Measurements from ENCODE around the gene PID1. TPM values are rescaled to one million over a fixed set of nuclear protein-coding genes. Genes with fewer than 3 reads are reported as not detected.

The PID1 gene
- total RNA-seq, 1 experiment from 2014 or later: 0.15 TPM

GRCh38 chr2:229098801-229099200 lies 172.3 kb downstream of the PID1 start:
- Histone ChIP-seq H3K4me3 (replicated peaks in 1 of 2; ENCODE audit: low read depth in 1 of 2, low read length in 2 of 2) (no peak overlapping the region), H3K4me2 (ENCODE audit: low read length) (no peak overlapping the region), H3K79me2 (ENCODE audit: insufficient read depth, low read length) (no peaks in the 10 kb centered on the region), H3K9me3 (ENCODE audit: control insufficient read depth in 1 of 2, insufficient read depth in 1 of 2, low read depth in 1 of 2, low read length in 2 of 2) (no peaks in the 10 kb centered on the region), H4K20me1 (ENCODE audit: insufficient read depth) (no peaks in the 10 kb centered on the region), H3K36me3 (ENCODE audit: control insufficient read depth in 1 of 2, insufficient read depth in 2 of 2, low read length in 2 of 2) (no peaks in the 10 kb centered on the region), H2AFZ (ENCODE audit: low read depth, low read length, poor library complexity, severe bottlenecking) (no peak overlapping the region), H3K4me1 (ENCODE audit: control insufficient read depth in 1 of 2, insufficient read depth in 2 of 2, low read length in 2 of 2) (no peaks in the 10 kb centered on the region), H3K27ac (ENCODE audit: low read depth, low read length) (no peak overlapping the region), H3K27me3 (ENCODE audit: insufficient read depth, low read length) (no peaks in the 10 kb centered on the region), H3K9me2 (ENCODE audit: insufficient read depth) (no peaks in the 10 kb centered on the region), H3K9ac (ENCODE audit: low read length) (no peak overlapping the region)
- CTCF ChIA-PET: no interaction called here
- RAD21 ChIA-PET (ENCODE audit: low non-redundant PET in 1 of 2, low total read pairs in 2 of 2, uncharacterized antibody in 2 of 2, unreplicated experiment in 2 of 2): no interaction called here
- DNase-seq (ENCODE audit: low read depth, low spot score) (no peak), ATAC-seq (no peak)
- BruUV-seq (replicated peaks): no TSS peak
- intact Hi-C loops (cut with micrococcal nuclease): no loop called here
- POLR2A ChIA-PET: no interaction called here
- TF ChIP-seq SP1 (IDR thresholded peaks at IDR 0.05; ENCODE audit: low read depth) (no peak), TCF7L2 (IDR thresholded peaks at IDR 0.05; ENCODE audit: borderline replicate concordance, extremely low read depth, insufficient read depth, insufficient read length) (no peak), ATF3 (IDR thresholded peaks at IDR 0.05) (no peak), MAX (IDR thresholded peaks at IDR 0.05) (no peak), JUND (IDR thresholded peaks at IDR 0.05) (no peak)

GRCh38 chr2:229096409-229097066 lies 174.5 kb downstream of the PID1 start:
- no peaks in the 10 kb centered on the region for H3K36me3 ChIP-seq (ENCODE audit: control insufficient read depth in 1 of 2, insufficient read depth in 2 of 2, low read length in 2 of 2)
- no peak overlapping the region for H3K4me2 ChIP-seq (ENCODE audit: low read length)
- ChIA-PET CTCF (no interaction called here), POLR2A (no interaction called here), RAD21 (ENCODE audit: low non-redundant PET in 1 of 2, low total read pairs in 2 of 2, uncharacterized antibody in 2 of 2, unreplicated experiment in 2 of 2) (no interaction called here)
- no peaks in the 10 kb centered on the region for H3K4me1 ChIP-seq (ENCODE audit: control insufficient read depth in 1 of 2, insufficient read depth in 2 of 2, low read length in 2 of 2)
- no peaks in the 10 kb centered on the region for H4K20me1 ChIP-seq (ENCODE audit: insufficient read depth)
- H3K27me3 ChIP-seq (ENCODE audit: insufficient read depth, low read length): no peaks in the 10 kb centered on the region
- no peaks in the 10 kb centered on the region for H3K79me2 ChIP-seq (ENCODE audit: insufficient read depth, low read length)
- H3K27ac ChIP-seq (ENCODE audit: low read depth, low read length): no peak overlapping the region
- no peaks in the 10 kb centered on the region for H3K9me2 ChIP-seq (ENCODE audit: insufficient read depth)
- H3K4me3 ChIP-seq (replicated peaks in 1 of 2; ENCODE audit: low read depth in 1 of 2, low read length in 2 of 2): no peak overlapping the region
- BruUV-seq (replicated peaks): no TSS peak
- ATAC-seq: no peak
- H3K9ac ChIP-seq (ENCODE audit: low read length): no peak overlapping the region
- no peak for TF ChIP-seq EZH2 (IDR thresholded peaks at IDR 0.05)
- no peak for TF ChIP-seq CEBPB (IDR thresholded peaks at IDR 0.05; ENCODE audit: low read depth)
- no peak for TF ChIP-seq JUND (IDR thresholded peaks at IDR 0.05)
- no peak for TF ChIP-seq SP1 (IDR thresholded peaks at IDR 0.05; ENCODE audit: low read depth)
- H2AFZ ChIP-seq (ENCODE audit: low read depth, low read length, poor library complexity, severe bottlenecking): no peak overlapping the region
- H3K9me3 ChIP-seq (ENCODE audit: control insufficient read depth in 1 of 2, insufficient read depth in 1 of 2, low read depth in 1 of 2, low read length in 2 of 2): no peaks in the 10 kb centered on the region
- DNase-seq (ENCODE audit: low read depth, low spot score): no peak
- intact Hi-C loops (cut with micrococcal nuclease): no loop called here

All from HCT116 (cell line).